Ishikawa (cell line): Measurements from ENCODE around the gene NLRP9.
"Not testable (repeated sequence)": the region's sequence is repeated elsewhere in the genome, so short reads cannot be mapped to it uniquely, and the experiment has no call there.

Source experiments
- CEBPB ChIP-seq: IDR thresholded peaks from 2 replicates; pipeline ENCODE4 v1.6.1; 2012
- EGR1 ChIP-seq: IDR thresholded peaks from 2 replicates; pipeline ENCODE4 v1.6.1; 2012
- EP300 ChIP-seq: IDR thresholded peaks from 2 replicates; pipeline ENCODE4 v1.6.1; 2012; ENCODE audit warnings: borderline replicate concordance
- REST ChIP-seq: IDR thresholded peaks from 2 replicates; pipeline ENCODE4 v1.6.1; 2012; ENCODE audit warnings: low read depth, mild to moderate bottlenecking
- TAF1 ChIP-seq: IDR thresholded peaks from 2 replicates; pipeline ENCODE4 v1.6.1; 2012; ENCODE audit warnings: low read depth, mild to moderate bottlenecking
- TCF12 ChIP-seq: IDR thresholded peaks from 2 replicates; pipeline ENCODE4 v1.6.1; 2012; ENCODE audit warnings: low read depth
- TF ChIP-seq, protein P1 (sequence below): IDR thresholded peaks from 2 replicates; pipeline ENCODE4 v1.6.1; 2012

GRCh38 chr19:55768818-55769217 is 30.6 kb upstream of the NLRP9 start, which contains the start of gene RFPL4AL1:
- TF ChIP-seq EP300, TAF1, REST, EGR1, CEBPB, TCF12: not testable (repeated sequence)
- TF ChIP-seq, protein P1, sequence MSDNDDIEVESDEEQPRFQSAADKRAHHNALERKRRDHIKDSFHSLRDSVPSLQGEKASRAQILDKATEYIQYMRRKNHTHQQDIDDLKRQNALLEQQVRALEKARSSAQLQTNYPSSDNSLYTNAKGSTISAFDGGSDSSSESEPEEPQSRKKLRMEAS, result not testable (repeated sequence)
